ENCODE measurements around the gene AP5S1. TPM values are rescaled to one million over a fixed set of nuclear protein-coding genes. Genes with fewer than 3 reads are reported as not detected.

AP5S1 gene
- total and polyA plus RNA-seq, 2 of the 13 experiments (the other 11 are each of a cell fraction or from before 2014, with no cell fraction given), result 7.9 to 23.2 TPM

- no peak for TF ChIP-seq CEBPZ (IDR thresholded peaks at IDR 0.05; ENCODE audit: low read length)
- TF ChIP-seq ZNF256 (CRISPR knock-in tag; conservative IDR thresholded peaks at IDR 0.05), result 0 out of 2 replicates have a peak, but pooled peaks have one; percentile 17
- TF ChIP-seq ZBTB2 (CRISPR knock-in tag; IDR thresholded peaks at IDR 0.05; ENCODE audit: low read depth), result no peak
- no peak for TF ChIP-seq NFE2 (CRISPR knock-in tag; IDR thresholded peaks at IDR 0.05)
- no peak for TF ChIP-seq ZNF20 (CRISPR knock-in tag; IDR thresholded peaks at IDR 0.05)
- no peak for TF ChIP-seq DNMT1 (CRISPR knock-in tag; IDR thresholded peaks at IDR 0.05)
- TF ChIP-seq ZNF264 (CRISPR knock-in tag; IDR thresholded peaks at IDR 0.05), result peak; percentile 89
- TF ChIP-seq ZNF225 (CRISPR knock-in tag; IDR thresholded peaks at IDR 0.05), result no peak
- peak; percentile 86; the same call in 1 of the 2 replicates for TF ChIP-seq E2F2 (CRISPR knock-in tag; IDR thresholded peaks at IDR 0.05; ENCODE audit: borderline replicate concordance)
- 0 out of 2 replicates have a peak, but pooled peaks have one; percentile 68 for TF ChIP-seq PBX3 (CRISPR knock-in tag; IDR thresholded peaks at IDR 0.05; ENCODE audit: borderline replicate concordance)
- TF ChIP-seq NAIF1 (CRISPR knock-in tag; IDR thresholded peaks at IDR 0.05; ENCODE audit: borderline replicate concordance), result no peak
- TF ChIP-seq XRCC5 (optimal IDR thresholded peaks at IDR 0.05; ENCODE audit: low read length), result no peak
- no peak for TF ChIP-seq ZNF816 (CRISPR knock-in tag; IDR thresholded peaks at IDR 0.05; ENCODE audit: borderline replicate concordance)
- no peak for TF ChIP-seq GATA4 (IDR thresholded peaks at IDR 0.05; ENCODE audit: borderline replicate concordance, low read depth)
- no peak for TF ChIP-seq ZNF713 (CRISPR knock-in tag; IDR thresholded peaks at IDR 0.05)
- TF ChIP-seq ZFP41 (CRISPR knock-in tag; IDR thresholded peaks at IDR 0.05; ENCODE audit: borderline replicate concordance), result no peak
- TF ChIP-seq ZFP82 (CRISPR knock-in tag; IDR thresholded peaks at IDR 0.05; ENCODE audit: borderline replicate concordance), result no peak; the same call in 1 of the 2 replicates
- no peak for TF ChIP-seq ZNF768 (CRISPR knock-in tag; IDR thresholded peaks at IDR 0.05)
- TF ChIP-seq FOXP1 (IDR thresholded peaks at IDR 0.05), result no peak
- TF ChIP-seq FOXP1 (CRISPR knock-in tag; IDR thresholded peaks at IDR 0.05), result no peak
- TF ChIP-seq ZNF629 (CRISPR knock-in tag; conservative IDR thresholded peaks at IDR 0.05), result peak; percentile 30; the same call in 1 of the 2 replicates
- no peak for TF ChIP-seq ZNF562 (CRISPR knock-in tag; IDR thresholded peaks at IDR 0.05; ENCODE audit: borderline replicate concordance)
- peak; percentile 80; the same call in 1 of the 2 replicates for TF ChIP-seq BRCA1 (CRISPR knock-in tag; IDR thresholded peaks at IDR 0.05)
- TF ChIP-seq KLF12 (CRISPR knock-in tag; IDR thresholded peaks at IDR 0.05; ENCODE audit: borderline replicate concordance), result peak; percentile 59; the same call in 1 of the 2 replicates
- peak; percentile 63; the same call in 1 of the 2 replicates for TF ChIP-seq HOXA3 (CRISPR knock-in tag; IDR thresholded peaks at IDR 0.05)
- TF ChIP-seq SALL1 (CRISPR knock-in tag; IDR thresholded peaks at IDR 0.05), result peak; percentile 64; the same call in 1 of the 2 replicates
These were observed 26.0 kb downstream of the AP5S1 start (continued) for GRCh38 chr20:3846378-3846739.

Data from HepG2 (cell line).